Keratinocyte (primary cell): ENCODE results near the gene RYR1. TPM values are rescaled to one million over a fixed set of nuclear protein-coding genes. Genes with fewer than 3 reads are reported as not detected.

Experiments used
- DNase-seq: peaks from one replicate; pipeline ENCODE4 v3.0.0-alpha.2; 2011; ENCODE audit warnings: low read depth, missing footprints, low spot score
- FAIRE-seq: peaks from 2 replicates; lab custom pipeline; 2011; peaks lifted over from hg19 to GRCh38; lab: Jason Lieb, UNC
- H2AFZ ChIP-seq: 2 replicates; pipeline ENCODE4 v1.6.0; 2012; ENCODE audit warnings: low read length, control low read depth, inconsistent platforms; ENCODE audit not compliant: control insufficient read depth
- H3K27ac ChIP-seq: 2 replicates; pipeline ENCODE4 v1.5.1; 2011; ENCODE audit warnings: low read length; ENCODE audit not compliant: control insufficient read depth, insufficient read depth
- H3K27me3 ChIP-seq: 3 replicates; pipeline ENCODE4 v1.6.0; 2011; ENCODE audit warnings: low read length; ENCODE audit not compliant: control insufficient read depth, insufficient read depth; ENCODE audit errors: extremely low read depth
- H3K36me3 ChIP-seq, 2 experiments: 2 replicates in 1 of 2; 3 replicates in 1 of 2; pipeline ENCODE4 v1.5.1; 2011; ENCODE audit warnings: low read length in 2 of 2, mild to moderate bottlenecking in 1 of 2; ENCODE audit not compliant: control insufficient read depth in 2 of 2, insufficient read depth in 2 of 2; ENCODE audit errors: extremely low read depth in 1 of 2
- H3K4me1 ChIP-seq: 3 replicates; pipeline ENCODE4 v1.5.1; 2011; ENCODE audit warnings: low read length; ENCODE audit not compliant: control insufficient read depth, insufficient read depth; ENCODE audit errors: extremely low read depth
- H3K4me2 ChIP-seq: 3 replicates; pipeline ENCODE4 v1.6.0; 2011; ENCODE audit warnings: low read depth, low read length; ENCODE audit not compliant: control insufficient read depth, insufficient read depth; ENCODE audit errors: extremely low read depth
- H3K4me3 ChIP-seq, 3 experiments: fragments of 200-600 bp in 1 of 3; sonication (generic) in 1 of 3; 2 replicates in 2 of 3; 3 replicates in 1 of 3; pipeline ENCODE4 v1.5.1; 2011 to 2016; ENCODE audit warnings: low read length in 3 of 3, mild to moderate bottlenecking in 3 of 3, control low read depth in 2 of 3, inconsistent platforms in 1 of 3, low read depth in 1 of 3, mixed read lengths in 1 of 3, mixed run types in 1 of 3, moderate library complexity in 1 of 3; ENCODE audit not compliant: control insufficient read depth in 2 of 3, insufficient read depth in 2 of 3; ENCODE audit errors: extremely low read depth in 1 of 3
- H3K79me2 ChIP-seq: 2 replicates; pipeline ENCODE4 v1.6.0; 2012; ENCODE audit warnings: low read length; ENCODE audit not compliant: control insufficient read depth, insufficient read depth
- H3K9ac ChIP-seq: 3 replicates; pipeline ENCODE4 v1.6.0; 2011; ENCODE audit warnings: low read length; ENCODE audit not compliant: control insufficient read depth, insufficient read depth; ENCODE audit errors: extremely low read depth
- H3K9me1 ChIP-seq: 3 replicates; pipeline ENCODE4 v1.6.0; 2011; ENCODE audit warnings: low read length; ENCODE audit not compliant: control insufficient read depth, insufficient read depth; ENCODE audit errors: extremely low read depth
- H3K9me3 ChIP-seq: 2 replicates; pipeline ENCODE4 v1.5.1; 2012; ENCODE audit warnings: low read depth, low read length; ENCODE audit not compliant: control insufficient read depth
- H4K20me1 ChIP-seq: 3 replicates; pipeline ENCODE4 v1.6.0; 2011; ENCODE audit warnings: low read length; ENCODE audit not compliant: control insufficient read depth, insufficient read depth; ENCODE audit errors: extremely low read depth
- CTCF ChIP-seq, 3 experiments: IDR thresholded peaks in 1 of 3; conservative IDR thresholded peaks in 1 of 3; optimal IDR thresholded peaks in 1 of 3; 2 replicates in 2 of 3; 3 replicates in 1 of 3; pipeline versions ENCODE3 to v1.5.1; 2011; ENCODE audit warnings: low read length in 3 of 3, mild to moderate bottlenecking in 3 of 3, moderate library complexity in 2 of 3, control low read depth in 1 of 3, inconsistent platforms in 1 of 3; ENCODE audit not compliant: insufficient read depth in 2 of 3; ENCODE audit errors: extremely low read depth in 1 of 3
- EZH2 ChIP-seq: IDR thresholded peaks from one replicate; pipeline ENCODE4 v1.6.1; 2012; ENCODE audit warnings: inconsistent platforms, mild to moderate bottlenecking, low read length, moderate library complexity
- dilution Hi-C: fragments of 300-500 bp; cut with MboI; formaldehyde crosslinking; loops from one replicate; pipeline ENCODE4 v1.7.0; 2020; ENCODE audit warnings: low sequenced_read_pairs; ENCODE audit not compliant: extremely low pct_ligation_motif_present
- polyA plus RNA-seq, 5 experiments: library from polyadenylated mRNA; depleted of rRNA in 3 of 5; stranded (reverse) in 3 of 5; stranded (forward) in 1 of 5; unstranded in 1 of 5; fragments of >200 nt; gene quantifications; 1 replicate in 1 of 5; 2 replicates in 3 of 5; 3 replicates in 1 of 5; pipeline versions ENCODE4 v1.2.1 to v1.2.3, GENCODE V29; 2011 to 2012; ENCODE audit warnings: missing spikeins in 2 of 5, low read depth in 1 of 5, low replicate concordance in 1 of 5

RYR1 gene
- polyA plus RNA-seq, 1 donor (not counting 4 experiments of a cell fraction or from before 2014, with no cell fraction given) = 0.41 TPM

GRCh38 chr19:38429055-38429810 is 4.3 kb upstream of the RYR1 start:
- no peaks in the 10 kb centered on the region for H4K20me1 ChIP-seq
- H3K9ac ChIP-seq = no peak overlapping the region
- no peak overlapping the region for H3K4me2 ChIP-seq
- peaks cover 10% of the 10 kb centered on the region for H3K27me3 ChIP-seq
- H3K79me2 ChIP-seq = no peaks in the 10 kb centered on the region
- DNase-seq = no peak
- dilution Hi-C loops = no loop called here
- H3K27ac ChIP-seq = no peak overlapping the region
- no peaks in the 10 kb centered on the region for H3K4me1 ChIP-seq
- no peaks in the 10 kb centered on the region for H3K36me3 ChIP-seq
- no peaks in the 10 kb centered on the region for H3K9me1 ChIP-seq
- no peaks in the 10 kb centered on the region for H3K9me3 ChIP-seq
- no peak for TF ChIP-seq EZH2
- no peak for TF ChIP-seq CTCF (optimal IDR thresholded peaks at IDR 0.05 in 1 of 3, IDR thresholded peaks at IDR 0.05 in 1 of 3, conservative IDR thresholded peaks at IDR 0.05 in 1 of 3; ENCODE audit: extremely low read depth in 1 of 3, insufficient read depth in 2 of 3, low read length in 3 of 3)
- no peak for FAIRE-seq
- H2AFZ ChIP-seq = no peak overlapping the region
- H3K4me3 ChIP-seq = no peak overlapping the region

GRCh38 chr19:38429811-38430156 is 3.7 kb upstream of the RYR1 start:
- H3K4me2 ChIP-seq = no peak overlapping the region
- dilution Hi-C loops = no loop called here
- H3K9me3 ChIP-seq = no peaks in the 10 kb centered on the region
- no peak overlapping the region for H3K27ac ChIP-seq
- DNase-seq = no peak
- no peak overlapping the region for H3K9ac ChIP-seq
- no peaks in the 10 kb centered on the region for H3K79me2 ChIP-seq
- no peaks in the 10 kb centered on the region for H4K20me1 ChIP-seq
- H3K4me1 ChIP-seq = no peaks in the 10 kb centered on the region
- H3K27me3 ChIP-seq = peaks cover 14% of the 10 kb centered on the region
- H2AFZ ChIP-seq = no peak overlapping the region
- no peak overlapping the region for H3K4me3 ChIP-seq
- TF ChIP-seq EZH2 = no peak
- TF ChIP-seq CTCF (optimal IDR thresholded peaks at IDR 0.05 in 1 of 3, IDR thresholded peaks at IDR 0.05 in 1 of 3, conservative IDR thresholded peaks at IDR 0.05 in 1 of 3; ENCODE audit: extremely low read depth in 1 of 3, insufficient read depth in 2 of 3, low read length in 3 of 3) = no peak
- H3K36me3 ChIP-seq = no peaks in the 10 kb centered on the region
- no peak for FAIRE-seq
- H3K9me1 ChIP-seq = no peaks in the 10 kb centered on the region
